Stomach (tissue), 9 donors: ENCODE data around the gene PKLR. TPM values are rescaled to one million over a fixed set of nuclear protein-coding genes. Genes with fewer than 3 reads are reported as not detected.
A peak's percentile ranks its signal among the peaks of the same experiment; 100 is the strongest.

Experiments
- DNase-seq, 2 donors: peaks; one replicate each; pipeline versions ENCODE4 v3.0.0 to v3.0.0-alpha.2; 2013 to 2019
- H3K27ac ChIP-seq, 5 donors: fragments of 200-600 bp in 4 of 5; sonication (generic) in 4 of 5; one replicate each; pipeline ENCODE4 v1.5.1; 2013 to 2019; ENCODE audit warnings: mild to moderate bottlenecking in 1 of 5, moderate library complexity in 1 of 5
- H3K27me3 ChIP-seq, 3 donors: fragments of 200-600 bp; sonication (generic); one replicate each; pipeline ENCODE4 v1.5.1; 2017 to 2019; ENCODE audit warnings: mixed run types in 1 of 3
- H3K36me3 ChIP-seq, 4 donors: fragments of 200-600 bp; sonication (generic); 1 replicate in 3 of 4; 2 replicates in 1 of 4; pipeline ENCODE4 v1.5.1; 2016 to 2019
- H3K4me1 ChIP-seq, 4 donors: fragments of 200-600 bp; sonication (generic); one replicate each; pipeline ENCODE4 v1.5.1; 2016 to 2019
- H3K4me3 ChIP-seq, 4 donors: fragments of 200-600 bp; sonication (generic) in 3 of 4; one replicate each; pipeline ENCODE4 v1.5.1; 2016 to 2019; ENCODE audit warnings: mild to moderate bottlenecking in 1 of 4
- H3K9me3 ChIP-seq, 4 donors: fragments of 200-600 bp; sonication (generic); one replicate each; pipeline ENCODE4 v1.5.1; 2016 to 2019
- EP300 ChIP-seq: sonication (generic); formaldehyde crosslinking; IDR thresholded peaks from one replicate; pipeline ENCODE4 v1.6.1; 2017; ENCODE audit warnings: antibody characterized with exemption
- POLR2A ChIP-seq, 4 donors: fragments of 450-650 bp; IDR thresholded peaks; one replicate each; pipeline ENCODE4 v1.6.1; 2016; ENCODE audit warnings: antibody characterized with exemption in 4 of 4, control low read depth in 2 of 4, mild to moderate bottlenecking in 1 of 4, moderate library complexity in 1 of 4
- POLR2AphosphoS5 ChIP-seq, 3 donors: sonication (generic); formaldehyde crosslinking; IDR thresholded peaks; one replicate each; pipeline ENCODE4 v1.6.1; 2016; ENCODE audit warnings: antibody characterized with exemption in 3 of 3
- whole genome bisulfite sequencing, 5 donors: extraction: QIAGEN DNeasy Blood & Tissue Kit in 3 of 5; methylation state at CpG; one replicate each; pipeline versions ENCODE4 v1.1.5 to v1.1.7; 2013 to 2018; 5-methylcytosine and 5-hydroxymethylcytosine counted together
- intact Hi-C: fragments of 100-400 bp; cut with DNase I; formaldehyde crosslinking; loops from one replicate; pipeline ENCODE4 v1.15.1; 2023; ENCODE audit warnings: low total_unique reads
- polyA plus RNA-seq, 3 donors: library from polyadenylated mRNA; stranded (reverse); fragments of 200-250 nt; gene quantifications; one replicate each; pipeline ENCODE4 v1.2.3, GENCODE V29; 2013
- total RNA-seq, 5 donors: library from RNA; depleted of rRNA; stranded (reverse); fragments of >200 nt; gene quantifications; one replicate each; pipeline versions ENCODE4 v1.1.0 to v1.2.3, GENCODE V29; 2014 to 2016
- TF ChIP-seq, protein P1 (sequence below), 7 experiments: fragments of 450-650 bp in 4 of 7; fragments of 200-600 bp in 3 of 7; sonication (generic) in 3 of 7; IDR thresholded peaks; one replicate each; pipeline ENCODE4 v1.5.1; 2016 to 2019; ENCODE audit warnings: antibody characterized with exemption in 7 of 7, control low read depth in 2 of 7, mild to moderate bottlenecking in 1 of 7
- donor health status: healthy with polysubstance abuse.
- donor health status: Bipolar disorder and iron deficiency.
- donor health status: healthy.

The PKLR gene
- total and polyA plus RNA-seq, 8 donors: 4.6 TPM; not detected in 7

DNA sequence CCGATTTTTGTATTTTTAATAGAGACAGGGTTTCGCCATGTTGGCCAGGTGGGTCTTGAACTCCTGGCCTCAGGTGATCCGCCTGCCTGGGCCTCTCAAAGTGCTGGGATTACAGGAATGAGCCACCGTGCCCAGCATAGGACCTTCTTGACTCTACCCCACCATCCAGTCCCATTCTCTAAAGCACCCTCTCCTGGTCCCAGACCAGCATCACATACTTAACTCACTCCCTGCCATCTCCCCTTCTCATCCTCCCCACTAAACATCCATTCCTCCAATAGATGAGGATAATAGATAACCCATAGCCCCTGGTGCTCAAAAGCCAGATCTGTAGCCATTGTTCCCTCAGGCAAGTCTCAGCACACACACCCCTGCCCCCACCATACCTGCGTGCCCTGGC is 48.0 kb downstream of the PKLR start:
- TF ChIP-seq EP300: no peak
- TF ChIP-seq, protein P1, sequence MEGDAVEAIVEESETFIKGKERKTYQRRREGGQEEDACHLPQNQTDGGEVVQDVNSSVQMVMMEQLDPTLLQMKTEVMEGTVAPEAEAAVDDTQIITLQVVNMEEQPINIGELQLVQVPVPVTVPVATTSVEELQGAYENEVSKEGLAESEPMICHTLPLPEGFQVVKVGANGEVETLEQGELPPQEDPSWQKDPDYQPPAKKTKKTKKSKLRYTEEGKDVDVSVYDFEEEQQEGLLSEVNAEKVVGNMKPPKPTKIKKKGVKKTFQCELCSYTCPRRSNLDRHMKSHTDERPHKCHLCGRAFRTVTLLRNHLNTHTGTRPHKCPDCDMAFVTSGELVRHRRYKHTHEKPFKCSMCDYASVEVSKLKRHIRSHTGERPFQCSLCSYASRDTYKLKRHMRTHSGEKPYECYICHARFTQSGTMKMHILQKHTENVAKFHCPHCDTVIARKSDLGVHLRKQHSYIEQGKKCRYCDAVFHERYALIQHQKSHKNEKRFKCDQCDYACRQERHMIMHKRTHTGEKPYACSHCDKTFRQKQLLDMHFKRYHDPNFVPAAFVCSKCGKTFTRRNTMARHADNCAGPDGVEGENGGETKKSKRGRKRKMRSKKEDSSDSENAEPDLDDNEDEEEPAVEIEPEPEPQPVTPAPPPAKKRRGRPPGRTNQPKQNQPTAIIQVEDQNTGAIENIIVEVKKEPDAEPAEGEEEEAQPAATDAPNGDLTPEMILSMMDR (IDR thresholded peaks at IDR 0.05): no peak
- TF ChIP-seq POLR2AphosphoS5 (IDR thresholded peaks at IDR 0.05): no peak
- TF ChIP-seq POLR2A (IDR thresholded peaks at IDR 0.05): no peak
- DNase-seq: no peak
- Histone ChIP-seq H3K4me3 (peak overlapping the region in 1 of 4 donors; percentile 87), H3K9me3 (no peaks in the 10 kb centered on the region), H3K36me3 (peaks cover 13 to 31% (median 25%) of the 10 kb centered on the region in 4 donors), H3K4me1 (peaks cover 34 to 48% (median 42%) of the 10 kb centered on the region in 4 donors), H3K27ac (peak overlapping the region in 2 of 5 donors; percentile 96 to 98), H3K27me3 (no peaks in the 10 kb centered on the region)
- 75 to 85% (median 83%) methylated on average over 5 of the region's 5 CpGs for WGBS, 5 donors
- intact Hi-C loops: loop anchor here (10.0 kb wide), 1 partner anchor 342 kb away; no protein-coding TSS in a partner anchor

DNA sequence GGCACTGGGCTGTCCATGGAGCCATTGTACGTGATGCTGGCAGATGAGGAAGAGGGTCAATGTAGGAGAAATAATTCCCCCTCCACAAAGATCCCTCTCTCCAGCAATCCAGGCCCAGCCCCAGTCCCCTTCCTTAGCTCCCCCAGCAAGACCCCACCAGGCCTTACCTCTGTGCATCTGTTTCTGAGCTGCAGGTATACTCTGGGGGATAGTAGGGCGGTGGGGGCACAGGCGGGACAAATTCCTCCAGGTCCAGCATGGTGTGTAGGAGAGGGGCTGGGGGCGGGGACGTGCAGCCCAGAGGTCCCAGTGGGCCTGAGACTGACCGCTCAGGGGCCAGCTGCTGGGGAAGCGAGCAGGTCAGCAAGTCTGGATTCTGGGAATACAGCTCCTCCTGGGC is 49.7 kb downstream of the PKLR start:
- Histone ChIP-seq H3K9me3 (no peaks in the 10 kb centered on the region), H3K36me3 (peaks cover 11 to 26% (median 23%) of the 10 kb centered on the region in 4 donors), H3K27me3 (no peaks in the 10 kb centered on the region), H3K4me1 (peaks cover 34 to 46% (median 42%) of the 10 kb centered on the region in 4 donors), H3K27ac (peak overlapping the region in 1 of 5 donors; percentile 17), H3K4me3 (no peak overlapping the region)
- intact Hi-C loops: loop anchor here (10.0 kb wide), 1 partner anchor 343 kb away; no protein-coding TSS in a partner anchor
- TF ChIP-seq POLR2A (IDR thresholded peaks at IDR 0.05) (no peak), EP300 (no peak), POLR2AphosphoS5 (IDR thresholded peaks at IDR 0.05) (no peak)
- TF ChIP-seq, protein P1 (IDR thresholded peaks at IDR 0.05): no peak
- WGBS, 5 donors: 81 to 94% (median 91%) methylated on average over 5 to 7 of the region's 7 CpGs
- no peak for DNase-seq

DNA sequence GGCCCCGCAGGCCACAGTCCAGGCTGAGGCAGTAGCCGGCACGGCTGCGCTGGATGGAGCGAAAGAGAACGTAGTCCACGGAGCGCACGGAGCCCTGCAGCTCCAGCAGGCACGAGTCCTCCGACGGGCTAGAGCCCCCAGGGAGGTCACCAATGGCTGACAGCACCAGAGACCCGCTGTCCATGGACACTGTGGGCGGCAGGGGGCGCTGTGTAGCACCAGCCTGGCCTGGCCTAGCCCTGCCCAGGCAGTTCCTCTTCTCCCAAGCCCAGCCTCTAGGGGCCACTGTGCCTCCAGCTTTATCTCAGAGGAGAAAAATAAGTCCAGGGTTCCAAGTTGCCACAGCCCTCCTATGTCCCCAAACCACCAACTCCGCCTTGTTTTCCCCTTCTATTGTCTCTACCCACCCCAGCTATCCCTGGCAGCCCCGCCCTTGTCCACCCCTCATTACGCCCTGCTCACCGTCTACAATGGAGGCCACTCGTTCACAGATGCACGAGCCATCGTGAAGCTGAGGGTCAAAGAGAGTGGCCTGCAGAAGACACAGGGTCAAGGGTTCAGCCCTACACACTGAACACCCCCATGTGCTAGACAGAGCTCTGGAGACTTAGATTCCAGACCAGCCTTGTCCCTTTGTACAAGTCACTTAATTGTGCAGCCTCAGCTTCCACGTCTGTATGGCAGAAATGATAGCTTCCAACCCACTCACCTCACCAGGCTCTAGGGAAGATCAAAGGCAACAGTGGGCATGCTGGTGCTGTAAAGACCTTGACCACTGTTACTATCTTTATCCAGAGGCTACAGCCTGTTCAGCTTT is 50.4 kb downstream of the PKLR start:
- intact Hi-C loops: loop anchor here (10.0 kb wide), 1 partner anchor 344 kb away; no protein-coding TSS in a partner anchor
- Histone ChIP-seq H3K36me3 (peaks cover 10 to 24% (median 20%) of the 10 kb centered on the region in 4 donors), H3K27ac (peak overlapping the region in 4 of 5 donors; percentile 17 to 79 (median 46)), H3K4me3 (peak overlapping the region; percentile 11 to 37 (median 32)), H3K9me3 (no peaks in the 10 kb centered on the region), H3K4me1 (peaks cover 30 to 38% (median 35%) of the 10 kb centered on the region in 4 donors), H3K27me3 (no peaks in the 10 kb centered on the region)
- DNase-seq: peak; percentile 94 to 98
- 15 to 23% (median 19%) methylated on average over 13 to 23 of the region's 23 CpGs for WGBS, 5 donors
- no peak for TF ChIP-seq POLR2A (IDR thresholded peaks at IDR 0.05)
- TF ChIP-seq, protein P1 (IDR thresholded peaks at IDR 0.05): peak in 6 of 7 experiments; percentile 58 to 99 (median 98)
- TF ChIP-seq EP300: no peak
- TF ChIP-seq POLR2AphosphoS5 (IDR thresholded peaks at IDR 0.05): peak in 2 of 3 donors; percentile 5 to 88

DNA sequence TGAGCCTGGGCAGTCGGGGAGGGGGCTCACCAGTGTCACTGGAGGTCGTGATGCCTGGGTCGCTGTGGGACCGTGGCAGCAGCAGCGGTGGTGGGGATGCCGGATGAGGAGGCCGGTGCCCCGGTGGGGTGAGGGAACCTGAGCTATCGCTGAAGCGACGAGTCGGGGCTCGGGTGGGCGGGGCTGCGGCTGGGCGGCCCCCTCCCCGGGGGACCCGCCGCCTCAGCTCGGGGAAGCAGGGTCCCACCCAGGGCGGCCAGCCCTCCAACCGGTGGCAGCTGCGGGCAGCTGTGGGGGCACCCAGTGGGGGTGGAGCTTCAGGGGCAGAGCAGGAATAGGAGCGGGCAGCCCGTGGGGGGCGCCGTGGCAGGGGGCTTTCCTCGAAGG is 51.0 kb downstream of the PKLR start:
- intact Hi-C loops: loop anchor here (10.0 kb wide), 1 partner anchor 345 kb away; no protein-coding TSS in a partner anchor
- Histone ChIP-seq H3K36me3 (peaks cover 10 to 24% (median 20%) of the 10 kb centered on the region in 4 donors), H3K4me3 (peak overlapping the region; percentile 11 to 37 (median 32)), H3K9me3 (no peaks in the 10 kb centered on the region), H3K4me1 (peaks cover 31 to 40% (median 36%) of the 10 kb centered on the region in 4 donors), H3K27me3 (no peaks in the 10 kb centered on the region), H3K27ac (peak overlapping the region in 3 of 5 donors; percentile 27 to 79 (median 65))
- no peak for TF ChIP-seq POLR2AphosphoS5 (IDR thresholded peaks at IDR 0.05)
- TF ChIP-seq EP300: no peak
- TF ChIP-seq, protein P1 (IDR thresholded peaks at IDR 0.05): no peak
- TF ChIP-seq POLR2A (IDR thresholded peaks at IDR 0.05): no peak
- 26 to 32% (median 30%) methylated on average over 5 to 28 of the region's 28 CpGs for WGBS, 5 donors
- no peak for DNase-seq
